Activated CD4-positive, alpha-beta T cell treated with anti-CD3 and anti-CD28 coated beads for 1 hour (primary cell): ENCODE results near the gene KLRC3.
"Not testable (repeated sequence)": the region's sequence is repeated elsewhere in the genome, so short reads cannot be mapped to it uniquely, and the experiment has no call there.

Experiments
- DNase-seq: peaks from one replicate; pipeline ENCODE4 v3.0.0-alpha.2; 2020

Gene KLRC3

GRCh38 chr12:10420334-10420733 is at the start of gene KLRC3:
KLRC3 (minus strand) TSS chr12:10420595; CDS start chr12:10420550, 45 bp downstream.
- not testable (repeated sequence) for DNase-seq

GRCh38 chr12:10469701-10470100 is 49.3 kb upstream of the KLRC3 start:
- DNase-seq = no peak

GRCh38 chr12:10466311-10466710 is 45.9 kb upstream of the KLRC3 start:
- DNase-seq = no peak

GRCh38 chr12:10457760-10458159 is 37.4 kb upstream of the KLRC3 start:
- DNase-seq = no peak

GRCh38 chr12:10456856-10457255 is 36.5 kb upstream of the KLRC3 start:
- no peak for DNase-seq

GRCh38 chr12:10455766-10456165 is 35.4 kb upstream of the KLRC3 start:
- no peak for DNase-seq

GRCh38 chr12:10454531-10454930 is 34.1 kb upstream of the KLRC3 start:
- no peak for DNase-seq

- DNase-seq = no peak
Measured at GRCh38 chr12:10453156-10453555, 32.8 kb upstream of the KLRC3 start, which contains the start of gene KLRC1. KLRC1 (minus strand) TSS chr12:10453377; CDS start chr12:10451156, 2,221 bp downstream.

GRCh38 chr12:10448236-10448635 is 27.8 kb upstream of the KLRC3 start:
- DNase-seq = no peak

- DNase-seq = not testable (repeated sequence)
Measured at GRCh38 chr12:10446052-10446451, 25.7 kb upstream of the KLRC3 start.

- DNase-seq = not testable (repeated sequence)
Measured at GRCh38 chr12:10441144-10441543, 20.7 kb upstream of the KLRC3 start.

GRCh38 chr12:10439608-10440274 is 19.3 kb upstream of the KLRC3 start:
- not testable (repeated sequence) for DNase-seq

- not testable (repeated sequence) for DNase-seq
Measured at GRCh38 chr12:10437601-10438000, 17.2 kb upstream of the KLRC3 start.

GRCh38 chr12:10435816-10436215 is 15.4 kb upstream of the KLRC3 start, which contains the start of gene KLRC2:
KLRC2 (minus strand) TSS chr12:10436010; CDS start chr12:10435986, 24 bp downstream.
- not testable (repeated sequence) for DNase-seq

GRCh38 chr12:10430623-10431022 is 10.2 kb upstream of the KLRC3 start:
- DNase-seq = not testable (repeated sequence)

GRCh38 chr12:10425938-10426337 is 5.5 kb upstream of the KLRC3 start:
- not testable (repeated sequence) for DNase-seq

GRCh38 chr12:10424260-10424899 is 4.0 kb upstream of the KLRC3 start:
- DNase-seq = not testable (repeated sequence)

- not testable (repeated sequence) for DNase-seq
Measured at GRCh38 chr12:10422159-10422558, 1.8 kb upstream of the KLRC3 start.

- DNase-seq = no peak
Measured at GRCh38 chr12:10409392-10409791, 11.0 kb downstream of the KLRC3 start, which contains the start of gene KLRC4. KLRC4 (minus strand) TSS chr12:10409757; CDS start chr12:10409575, 182 bp downstream.

GRCh38 chr12:10408842-10409241 is 11.6 kb downstream of the KLRC3 start:
- DNase-seq = no peak

GRCh38 chr12:10406725-10407124 is 13.7 kb downstream of the KLRC3 start:
- DNase-seq = no peak

- no peak for DNase-seq
Measured at GRCh38 chr12:10405294-10405693, 15.1 kb downstream of the KLRC3 start.

- DNase-seq = no peak
Measured at GRCh38 chr12:10404798-10405197, 15.6 kb downstream of the KLRC3 start.

- no peak for DNase-seq
Measured at GRCh38 chr12:10400829-10401228, 19.6 kb downstream of the KLRC3 start.
